OCI-LY7 (cell line): ENCODE measurements around the gene ARRDC3.

ENCODE experiments used
- EZH2phosphoT487 ChIP-seq: fragments of 200-600 bp; sonication (generic); IDR thresholded peaks from 2 replicates; pipeline ENCODE4 v1.6.1; 2018; ENCODE audit warnings: low read depth, borderline replicate concordance, mild to moderate bottlenecking, mixed run types, antibody characterized with exemption, low read length, moderate library complexity, mixed read lengths
- TF ChIP-seq, protein P1 (sequence below): fragments of 200-600 bp; sonication (generic); conservative IDR thresholded peaks from 2 replicates; pipeline ENCODE4 v1.5.1; 2014; ENCODE audit warnings: mild to moderate bottlenecking, antibody characterized with exemption, low read length, moderate library complexity, mixed read lengths

DNA sequence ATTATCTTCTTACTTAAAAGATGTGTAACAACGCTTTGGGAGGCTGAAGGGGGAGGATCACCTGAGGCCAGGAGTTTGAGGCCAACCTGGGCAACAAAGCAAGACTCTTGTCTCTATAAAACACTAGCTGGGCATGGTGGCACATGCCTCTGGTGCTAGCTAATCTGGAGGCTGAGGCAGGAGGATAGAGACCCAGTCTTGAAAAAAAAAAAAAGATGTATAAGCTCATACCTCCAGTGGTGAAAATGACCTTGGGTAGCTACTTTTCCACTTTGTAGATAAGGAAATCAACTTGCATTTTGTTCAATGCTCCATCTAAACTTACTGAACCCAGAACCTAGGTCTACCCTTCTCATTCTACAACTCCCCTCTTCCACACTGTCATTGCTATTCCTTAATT is 16.6 kb downstream of the ARRDC3 start:
- TF ChIP-seq, protein P1, sequence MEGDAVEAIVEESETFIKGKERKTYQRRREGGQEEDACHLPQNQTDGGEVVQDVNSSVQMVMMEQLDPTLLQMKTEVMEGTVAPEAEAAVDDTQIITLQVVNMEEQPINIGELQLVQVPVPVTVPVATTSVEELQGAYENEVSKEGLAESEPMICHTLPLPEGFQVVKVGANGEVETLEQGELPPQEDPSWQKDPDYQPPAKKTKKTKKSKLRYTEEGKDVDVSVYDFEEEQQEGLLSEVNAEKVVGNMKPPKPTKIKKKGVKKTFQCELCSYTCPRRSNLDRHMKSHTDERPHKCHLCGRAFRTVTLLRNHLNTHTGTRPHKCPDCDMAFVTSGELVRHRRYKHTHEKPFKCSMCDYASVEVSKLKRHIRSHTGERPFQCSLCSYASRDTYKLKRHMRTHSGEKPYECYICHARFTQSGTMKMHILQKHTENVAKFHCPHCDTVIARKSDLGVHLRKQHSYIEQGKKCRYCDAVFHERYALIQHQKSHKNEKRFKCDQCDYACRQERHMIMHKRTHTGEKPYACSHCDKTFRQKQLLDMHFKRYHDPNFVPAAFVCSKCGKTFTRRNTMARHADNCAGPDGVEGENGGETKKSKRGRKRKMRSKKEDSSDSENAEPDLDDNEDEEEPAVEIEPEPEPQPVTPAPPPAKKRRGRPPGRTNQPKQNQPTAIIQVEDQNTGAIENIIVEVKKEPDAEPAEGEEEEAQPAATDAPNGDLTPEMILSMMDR, result no peak
- TF ChIP-seq EZH2phosphoT487, result no peak
